ENCODE measurements around the gene GPR150.

Gene GPR150

GRCh38 chr5:95649842-95650620 is 30.1 kb downstream of the GPR150 start:
- DNase-seq (ENCODE audit: low read depth, low spot score) = no peak

DNA sequence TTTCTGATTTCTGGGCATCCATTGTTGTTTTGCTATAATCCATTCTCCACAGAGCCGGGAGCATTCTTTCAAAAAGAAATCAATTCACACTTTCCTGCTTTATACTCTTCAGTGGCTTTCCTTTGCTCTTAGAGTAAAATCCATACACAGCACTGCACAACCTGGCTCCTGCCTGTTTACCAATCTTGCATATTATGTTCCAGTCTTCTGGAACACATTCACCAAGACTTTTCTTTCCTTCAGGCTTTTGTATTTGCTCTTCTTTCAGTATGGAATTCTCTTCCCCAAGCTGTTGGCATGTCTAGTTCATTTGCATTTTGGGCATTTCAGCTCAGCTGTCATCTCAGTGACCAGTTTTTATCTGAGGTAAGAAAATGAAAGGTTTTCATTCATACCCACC is 33.0 kb downstream of the GPR150 start:
- no peak for DNase-seq (ENCODE audit: low read depth, low spot score)

DNA sequence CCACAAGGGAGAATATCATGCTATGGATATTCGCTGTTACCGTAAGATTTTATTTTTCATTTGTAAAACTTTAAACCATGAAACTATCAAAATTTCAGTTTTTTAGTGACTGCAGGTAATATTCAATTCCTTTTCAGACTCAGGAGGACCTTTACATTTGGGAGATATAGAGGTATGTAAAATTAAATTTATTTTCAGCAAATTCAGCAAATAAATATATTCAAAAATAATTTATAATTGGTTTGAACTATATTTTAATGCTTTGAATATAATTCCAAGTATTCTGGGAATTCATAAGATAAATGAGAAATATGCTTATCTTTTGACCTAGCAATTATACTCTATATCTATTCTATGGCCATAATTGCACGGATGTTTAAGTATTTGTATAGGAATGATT is 34.3 kb downstream of the GPR150 start:
- no peak for DNase-seq (ENCODE audit: low read depth, low spot score)

- no peak for DNase-seq (ENCODE audit: low read depth, low spot score)
Observed at GRCh38 chr5:95655575-95655974, 35.7 kb downstream of the GPR150 start.

- DNase-seq (ENCODE audit: low read depth, low spot score) = no peak
Observed at GRCh38 chr5:95660060-95660459, 40.2 kb downstream of the GPR150 start.

DNA sequence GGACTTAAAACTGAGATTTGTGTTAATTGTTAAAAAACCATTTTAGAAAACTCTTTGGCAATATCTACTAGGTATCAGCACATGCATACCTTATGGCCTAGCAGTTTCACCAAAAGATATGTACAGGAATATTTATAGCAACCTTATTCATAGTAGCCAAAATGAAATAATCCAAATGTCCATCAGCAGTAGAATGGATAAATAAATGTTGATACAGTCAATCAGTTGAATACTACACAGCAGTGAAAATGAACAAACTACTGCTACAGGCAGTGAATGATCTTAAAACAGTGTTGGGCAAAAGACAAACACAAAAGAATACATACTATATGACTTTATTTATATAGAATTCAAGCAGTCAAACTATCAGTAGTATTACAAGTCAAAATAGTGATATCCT is 43.1 kb downstream of the GPR150 start:
- DNase-seq (ENCODE audit: low read depth, low spot score) = no peak

DNA sequence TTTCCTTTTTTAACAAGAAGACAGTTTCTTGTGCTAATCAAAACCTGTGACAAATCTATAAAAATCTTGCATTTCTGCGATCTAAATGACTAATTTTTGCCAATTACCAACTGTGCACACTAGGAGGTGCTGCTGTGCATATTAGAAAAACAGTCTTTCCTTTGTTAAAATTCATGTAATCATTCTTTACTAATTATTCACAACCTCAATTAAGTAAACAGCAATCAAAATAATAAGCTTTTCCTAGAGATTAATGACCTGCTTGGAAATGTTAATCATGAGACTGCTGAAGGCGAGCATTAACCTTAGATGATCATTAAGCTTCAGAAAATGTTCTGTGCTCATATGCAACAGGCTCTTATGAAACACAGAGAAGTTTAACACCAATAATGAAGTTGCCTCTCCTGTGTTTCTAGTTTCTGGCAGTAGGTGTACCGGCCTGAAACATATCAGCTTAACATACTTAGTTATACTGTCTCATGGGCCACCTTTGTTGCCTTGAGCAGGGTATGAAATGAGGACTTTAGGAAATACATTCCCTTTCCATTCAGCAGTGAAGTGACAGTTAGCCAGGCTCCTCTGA is 44.4 kb downstream of the GPR150 start:
- no peak for DNase-seq (ENCODE audit: low read depth, low spot score)

DNA sequence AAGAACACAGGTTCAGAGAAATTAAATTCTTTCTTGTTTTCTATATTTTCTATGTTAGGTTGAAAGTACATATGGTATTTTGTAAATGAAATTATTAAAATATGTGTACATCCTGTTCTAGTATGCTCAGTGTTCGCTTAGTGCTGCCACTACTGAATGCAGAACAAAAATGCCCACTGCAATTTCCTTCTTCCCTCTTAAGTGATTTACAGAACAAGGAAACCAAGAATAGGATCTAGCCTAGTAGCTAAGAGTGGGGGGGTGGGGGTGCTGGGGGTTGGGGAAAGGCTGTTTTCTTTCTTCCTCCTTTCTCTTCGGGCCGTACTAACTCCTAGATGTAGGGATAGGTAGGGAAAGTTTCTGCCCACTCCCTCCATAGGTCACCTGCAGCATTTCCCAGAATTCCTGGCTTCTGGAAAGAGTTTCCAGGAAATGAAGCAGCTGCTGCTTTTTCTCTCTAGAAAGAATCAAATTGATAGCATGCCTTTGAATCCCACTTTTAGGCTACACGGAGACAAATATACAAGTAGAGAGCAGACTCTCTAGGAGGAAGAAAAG is 47.3 kb downstream of the GPR150 start:
- DNase-seq (ENCODE audit: low read depth, low spot score) = no peak

GRCh38 chr5:95667678-95668077 is 47.8 kb downstream of the GPR150 start:
- no peak for DNase-seq (ENCODE audit: low read depth, low spot score)

DNA sequence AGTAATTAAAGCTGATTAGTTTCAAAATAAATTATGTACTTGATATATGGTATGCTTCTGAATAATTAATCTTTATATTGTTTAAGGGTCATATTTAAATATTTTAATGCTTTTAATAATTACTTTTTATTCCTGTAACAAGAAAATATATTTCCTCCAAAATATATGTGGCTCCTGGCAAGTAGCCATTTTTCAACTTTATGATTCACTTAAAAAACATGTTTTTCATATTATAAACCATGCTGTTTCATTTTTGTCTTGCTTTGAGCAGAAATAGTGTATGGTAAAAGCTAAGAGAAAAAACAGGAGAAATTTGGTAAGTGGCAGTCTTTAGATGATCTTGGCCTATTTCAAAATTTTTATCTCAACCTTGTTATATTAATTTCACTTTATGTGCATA is 48.3 kb downstream of the GPR150 start:
- no peak for DNase-seq (ENCODE audit: low read depth, low spot score)

- DNase-seq (ENCODE audit: low read depth, low spot score) = no peak
Observed at GRCh38 chr5:95668728-95669127, 48.8 kb downstream of the GPR150 start.

- DNase-seq (ENCODE audit: low read depth, low spot score) = peak; percentile 91
Observed at GRCh38 chr5:95669540-95669939, 49.7 kb downstream of the GPR150 start.

DNA sequence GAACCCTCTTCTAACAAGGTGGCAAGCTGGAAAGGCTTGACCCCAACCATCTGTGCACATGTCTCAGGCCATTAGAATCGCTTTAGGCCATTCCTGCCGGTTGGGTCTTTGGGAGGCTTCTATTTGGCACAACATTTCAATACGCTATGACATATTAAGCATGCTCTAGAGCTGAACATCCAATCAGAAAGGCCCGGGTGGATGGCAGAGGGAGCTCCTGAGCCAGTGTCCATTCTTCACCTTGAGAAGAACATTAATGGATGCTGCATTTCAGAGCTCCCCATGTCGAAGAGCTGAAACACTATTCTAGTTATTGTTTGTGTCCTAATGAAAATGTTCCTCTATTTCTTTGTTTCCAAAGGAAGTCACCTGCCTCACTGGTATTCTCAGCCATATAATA is 50.1 kb downstream of the GPR150 start:
- DNase-seq (ENCODE audit: low read depth, low spot score) = no peak

- no peak for DNase-seq (ENCODE audit: low read depth, low spot score)
Observed at GRCh38 chr5:95670568-95670967, 50.7 kb downstream of the GPR150 start.
